Activated B cell treated with CpG ODN at 0.5 μM for 24 hours (primary cell): Measurements from ENCODE around the gene ANKS1A. TPM values are rescaled to one million over a fixed set of nuclear protein-coding genes. Genes with fewer than 3 reads are reported as not detected.

ENCODE experiments used
- ATAC-seq: fragments of 200-7000 bp; cut with Tn5 transposase; one replicate; pipeline ENCODE4 v1.10.0; 2021; ENCODE audit warnings: low read depth, mild to moderate bottlenecking, moderate library complexity
- CTCF ChIA-PET: fragments of 350-600 bp; sonication (Branson Sonifier 250); formaldehyde crosslinking; loops from one replicate; lab custom pipeline; 2021; ENCODE audit warnings: antibody characterized with exemption; lab: Charles Lee
- POLR2A ChIA-PET: fragments of 350-600 bp; sonication (Branson Sonifier 250); formaldehyde crosslinking; loops from one replicate; lab custom pipeline; 2021; ENCODE audit warnings: antibody characterized with exemption; lab: Charles Lee
- DNase-seq: peaks from one replicate; pipeline ENCODE4 v3.0.0; 2022
- H3K27ac Mint-ChIP-seq: one replicate; pipeline ENCODE4 v1.8.0; 2020; ENCODE audit warnings: mixed read lengths
- H3K27me3 Mint-ChIP-seq: one replicate; pipeline ENCODE4 v1.8.0; 2021; ENCODE audit warnings: mixed read lengths
- H3K36me3 Mint-ChIP-seq: one replicate; pipeline ENCODE4 v1.8.0; 2021; ENCODE audit warnings: low read depth, mixed read lengths
- H3K4me1 Mint-ChIP-seq: one replicate; pipeline ENCODE4 v1.8.0; 2021; ENCODE audit warnings: mixed read lengths
- H3K4me3 Mint-ChIP-seq: one replicate; pipeline ENCODE4 v1.8.0; 2020; ENCODE audit warnings: mild to moderate bottlenecking, mixed read lengths
- H3K9me3 Mint-ChIP-seq: one replicate; pipeline ENCODE4 v1.8.0; 2020; ENCODE audit warnings: mixed read lengths
- intact Hi-C: fragments of 100-400 bp; cut with micrococcal nuclease; formaldehyde crosslinking; loops from one replicate; pipeline ENCODE4 v1.15.1; 2024
- total RNA-seq: library from RNA; stranded (reverse); gene quantifications from 2 replicates; pipeline ENCODE4 v1.2.3, GENCODE V29; 2022
- TF ChIP-seq, protein P1 (sequence below): fragments of 200-600 bp; IDR thresholded peaks from one replicate; pipeline ENCODE4 v1.8.0; 2022; ENCODE audit warnings: antibody characterized with exemption, mild to moderate bottlenecking

ANKS1A gene
- total RNA-seq, 1 donor from 2014 or later, result 12.6 TPM

DNA sequence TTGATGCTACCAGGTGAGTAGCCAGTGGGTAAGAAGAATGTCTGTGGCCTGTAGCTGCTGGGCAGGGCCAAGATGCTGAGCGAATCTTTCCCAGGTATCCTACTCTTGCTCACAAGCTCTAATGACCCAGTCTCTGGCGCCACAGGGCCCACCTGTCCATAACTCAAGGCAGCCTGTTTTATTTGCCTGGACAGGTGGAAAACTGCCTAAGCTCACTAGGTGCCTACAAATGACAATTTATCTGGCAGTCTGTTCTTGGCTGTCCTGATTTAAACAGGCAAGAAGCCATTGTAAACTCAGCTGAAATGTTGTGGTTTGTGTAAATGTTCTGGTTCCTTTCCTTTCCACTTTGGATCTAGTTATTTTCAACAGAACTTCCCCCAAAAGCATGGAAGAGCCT lies 138.8 kb downstream of the ANKS1A start:
- intact Hi-C loops, result no loop called here
- no peaks in the 10 kb centered on the region for H3K9me3 Mint-ChIP-seq
- no peak overlapping the region for H3K27ac Mint-ChIP-seq
- DNase-seq, result no peak
- H3K27me3 Mint-ChIP-seq, result no peaks in the 10 kb centered on the region
- no peak overlapping the region for H3K4me3 Mint-ChIP-seq
- POLR2A ChIA-PET, result no interaction called here
- H3K4me1 Mint-ChIP-seq, result peaks cover 3% of the 10 kb centered on the region
- peaks cover 16% of the 10 kb centered on the region for H3K36me3 Mint-ChIP-seq
- ATAC-seq, result no peak
- TF ChIP-seq, protein P1, sequence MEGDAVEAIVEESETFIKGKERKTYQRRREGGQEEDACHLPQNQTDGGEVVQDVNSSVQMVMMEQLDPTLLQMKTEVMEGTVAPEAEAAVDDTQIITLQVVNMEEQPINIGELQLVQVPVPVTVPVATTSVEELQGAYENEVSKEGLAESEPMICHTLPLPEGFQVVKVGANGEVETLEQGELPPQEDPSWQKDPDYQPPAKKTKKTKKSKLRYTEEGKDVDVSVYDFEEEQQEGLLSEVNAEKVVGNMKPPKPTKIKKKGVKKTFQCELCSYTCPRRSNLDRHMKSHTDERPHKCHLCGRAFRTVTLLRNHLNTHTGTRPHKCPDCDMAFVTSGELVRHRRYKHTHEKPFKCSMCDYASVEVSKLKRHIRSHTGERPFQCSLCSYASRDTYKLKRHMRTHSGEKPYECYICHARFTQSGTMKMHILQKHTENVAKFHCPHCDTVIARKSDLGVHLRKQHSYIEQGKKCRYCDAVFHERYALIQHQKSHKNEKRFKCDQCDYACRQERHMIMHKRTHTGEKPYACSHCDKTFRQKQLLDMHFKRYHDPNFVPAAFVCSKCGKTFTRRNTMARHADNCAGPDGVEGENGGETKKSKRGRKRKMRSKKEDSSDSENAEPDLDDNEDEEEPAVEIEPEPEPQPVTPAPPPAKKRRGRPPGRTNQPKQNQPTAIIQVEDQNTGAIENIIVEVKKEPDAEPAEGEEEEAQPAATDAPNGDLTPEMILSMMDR, result no peak
- CTCF ChIA-PET, result no interaction called here

- Mint-ChIP-seq H3K9me3 (no peaks in the 10 kb centered on the region), H3K4me3 (no peak overlapping the region), H3K27ac (no peak overlapping the region), H3K4me1 (peaks cover 3% of the 10 kb centered on the region), H3K27me3 (no peaks in the 10 kb centered on the region), H3K36me3 (peaks cover 12% of the 10 kb centered on the region)
- CTCF ChIA-PET, result no interaction called here
- POLR2A ChIA-PET, result interaction anchor here (0.7 kb wide), 2 partner anchors 11 to 283 kb away, joined by 3 to 6 read pairs; no protein-coding TSS in a partner anchor
- TF ChIP-seq, protein P1, result no peak
- no peak for ATAC-seq
- DNase-seq, result no peak
- intact Hi-C loops, result no loop called here
Measured at GRCh38 chr6:35028781-35029769, 140.0 kb downstream of the ANKS1A start.

- no peak for DNase-seq
- peaks cover 3% of the 10 kb centered on the region for H3K4me1 Mint-ChIP-seq
- no peak overlapping the region for H3K27ac Mint-ChIP-seq
- H3K27me3 Mint-ChIP-seq, result no peaks in the 10 kb centered on the region
- intact Hi-C loops, result no loop called here
- ChIA-PET POLR2A (no interaction called here), CTCF (no interaction called here)
- peaks cover 12% of the 10 kb centered on the region for H3K36me3 Mint-ChIP-seq
- H3K9me3 Mint-ChIP-seq, result no peaks in the 10 kb centered on the region
- no peak overlapping the region for H3K4me3 Mint-ChIP-seq
- ATAC-seq, result no peak
- TF ChIP-seq, protein P1, result no peak
Measured at GRCh38 chr6:35030099-35030498, 141.0 kb downstream of the ANKS1A start.

GRCh38 chr6:35031611-35032529 lies 142.8 kb downstream of the ANKS1A start:
- ChIA-PET POLR2A (no interaction called here), CTCF (no interaction called here)
- ATAC-seq (no peak), DNase-seq (no peak)
- no peaks in the 10 kb centered on the region for H3K27me3 Mint-ChIP-seq
- no peak overlapping the region for H3K4me3 Mint-ChIP-seq
- H3K27ac Mint-ChIP-seq, result no peak overlapping the region
- intact Hi-C loops, result no loop called here
- TF ChIP-seq, protein P1, result no peak
- H3K36me3 Mint-ChIP-seq, result peaks cover 8% of the 10 kb centered on the region
- H3K9me3 Mint-ChIP-seq, result no peaks in the 10 kb centered on the region
- H3K4me1 Mint-ChIP-seq, result peaks cover 3% of the 10 kb centered on the region
